NCI-H187 treated with DMSO at 0.1 percent for 48 hours (cell line): ENCODE results near the gene TPCN1.

ENCODE experiments used
- DNase-seq: peaks from one replicate; lab custom pipeline; 2025; lab: John Stamatoyannopoulos, UW

Gene TPCN1

GRCh38 chr12:113340061-113340460 is 118.8 kb downstream of the TPCN1 start:
- no peak for DNase-seq

GRCh38 chr12:113341535-113341934 is 120.3 kb downstream of the TPCN1 start:
- DNase-seq, result no peak

GRCh38 chr12:113345318-113345717 is 124.1 kb downstream of the TPCN1 start:
- no peak for DNase-seq

GRCh38 chr12:113346353-113346752 is 125.1 kb downstream of the TPCN1 start:
- no peak for DNase-seq

- DNase-seq, result no peak
Measured at GRCh38 chr12:113347107-113347506, 125.8 kb downstream of the TPCN1 start.

GRCh38 chr12:113347892-113348291 is 126.6 kb downstream of the TPCN1 start:
- DNase-seq, result no peak
